IPS-NIHi11 (cell line): Measurements from ENCODE around the gene PDGFB.

Experiments
- DNase-seq: peaks from one replicate; pipeline ENCODE4 v3.0.0; 2012; ENCODE audit warnings: mixed read lengths, low spot score

PDGFB gene

GRCh38 chr22:39244496-39245129 is at the start of gene PDGFB:
Gene PDGFB, minus strand, starts transcription at chr22:39244982. Its CDS starts 1,019 bp downstream, at chr22:39243963.
- peak; percentile 54 for DNase-seq

DNA sequence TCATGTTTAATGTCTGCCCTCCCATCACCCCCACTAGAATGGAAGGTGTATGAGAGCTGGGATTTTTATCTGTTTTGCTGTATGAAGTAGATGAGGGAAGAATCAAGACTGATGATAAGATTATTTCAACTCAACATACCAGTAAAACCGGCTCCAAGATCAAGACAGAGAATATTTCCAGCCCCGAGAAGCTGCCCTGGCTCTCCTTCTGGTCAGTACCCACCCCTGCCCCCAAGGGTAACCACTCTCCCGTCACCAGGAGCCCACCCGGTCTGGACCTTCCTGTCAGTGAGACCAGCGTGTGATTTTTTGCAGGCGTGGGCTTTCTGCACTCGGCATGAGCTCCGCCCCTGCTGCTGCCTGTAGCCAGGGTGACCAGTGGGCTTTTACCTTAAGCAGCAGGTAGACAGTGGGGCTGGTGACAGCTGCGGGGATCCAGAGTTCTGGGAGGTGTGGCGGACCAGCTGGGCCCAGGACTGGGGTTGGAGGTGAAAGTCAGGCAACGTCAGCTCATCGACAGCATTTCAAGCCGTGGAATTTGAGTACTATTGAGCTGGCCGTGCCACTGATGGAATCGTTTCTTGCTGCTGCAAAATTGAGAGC is 49.1 kb upstream of the PDGFB start:
- no peak for DNase-seq

DNA sequence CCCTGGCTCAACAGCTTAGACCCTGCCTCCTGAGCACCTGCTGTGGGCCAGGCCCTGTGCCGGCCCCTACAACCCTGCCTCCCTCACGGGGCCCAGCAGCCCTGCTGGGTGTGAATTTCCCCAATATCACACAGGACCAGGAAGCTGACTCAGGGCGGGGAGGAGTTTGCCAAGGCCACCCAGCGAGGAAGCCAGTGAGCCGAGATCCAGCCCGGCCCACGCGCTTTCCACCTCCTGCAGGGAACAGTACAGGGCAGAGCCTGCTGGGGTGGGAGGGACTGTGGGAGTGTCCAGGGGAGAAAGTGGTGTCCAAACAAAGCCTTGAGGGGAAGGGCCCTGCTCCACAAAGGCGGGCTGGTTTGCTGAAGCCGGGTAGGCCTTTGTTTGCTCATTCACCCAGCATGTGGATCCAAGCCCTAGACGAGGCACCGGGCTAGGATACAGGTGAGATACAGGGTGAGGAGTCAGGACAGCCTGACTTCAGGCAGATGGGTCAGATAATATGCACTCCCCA is 47.8 kb upstream of the PDGFB start:
- DNase-seq: peak; percentile 80

- DNase-seq: peak; percentile 35
These were observed 47.3 kb upstream of the PDGFB start for GRCh38 chr22:39292031-39292462.

- peak; percentile 49 for DNase-seq
These were observed 46.7 kb upstream of the PDGFB start for GRCh38 chr22:39291523-39291922.

DNA sequence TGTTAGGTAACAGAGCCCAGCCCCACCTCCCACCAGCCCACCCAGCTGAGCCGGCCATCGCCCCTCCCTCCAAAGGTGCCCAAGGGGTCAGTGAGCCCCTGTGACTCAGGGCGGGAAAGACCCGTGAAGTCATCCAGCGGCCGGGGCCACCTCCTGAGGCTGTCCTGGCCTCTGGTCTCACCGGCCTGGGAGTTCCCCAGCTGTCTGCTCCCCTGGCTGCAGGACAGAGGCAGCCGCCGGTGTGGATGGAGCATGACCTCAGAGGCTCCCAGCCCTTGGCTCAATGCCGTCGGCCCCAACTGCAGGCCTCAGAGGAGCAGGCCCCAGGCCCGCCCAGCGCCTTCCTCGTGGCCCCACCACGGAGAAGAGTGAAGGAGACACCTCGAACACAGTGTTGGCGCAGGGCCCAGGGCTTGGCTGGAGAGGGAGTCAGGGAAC is 46.0 kb upstream of the PDGFB start:
- DNase-seq: peak; percentile 66

DNA sequence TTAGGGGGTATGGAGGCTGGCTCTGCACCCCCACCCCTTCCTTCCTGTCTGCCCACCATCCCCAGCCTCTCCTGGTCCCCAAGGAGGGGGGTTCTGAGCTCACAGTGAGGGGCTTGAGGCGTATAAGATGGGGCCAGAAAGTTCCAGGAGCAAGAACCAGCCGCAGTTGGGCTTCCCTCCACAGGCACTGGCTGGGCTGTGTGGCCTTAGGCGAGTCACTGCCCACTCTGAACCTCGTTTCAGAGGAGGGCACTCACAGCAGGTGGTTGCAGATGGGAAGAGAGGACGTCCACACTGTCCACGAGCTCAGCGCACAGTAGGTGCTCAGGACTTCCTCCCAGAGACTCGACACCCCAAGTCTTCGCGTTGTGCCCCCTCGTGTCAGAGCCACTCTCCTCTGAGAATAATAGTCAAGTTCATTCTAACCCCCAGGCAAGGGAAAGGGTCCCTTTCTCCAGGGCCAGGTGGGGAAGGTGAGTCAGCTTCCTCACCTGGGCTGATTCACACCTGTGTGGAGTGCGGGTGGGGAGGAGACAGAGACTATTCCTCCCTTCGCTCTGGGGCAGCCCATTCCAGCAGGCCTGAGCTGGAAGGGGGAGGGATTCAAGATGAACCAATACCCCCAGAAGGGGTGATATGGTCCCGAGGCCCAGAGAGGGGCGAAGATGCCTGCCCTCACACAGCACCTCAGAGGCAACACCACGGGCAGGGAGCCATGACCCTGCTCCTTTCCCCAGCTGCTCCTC is 45.4 kb upstream of the PDGFB start:
- DNase-seq: peak; percentile 5

DNA sequence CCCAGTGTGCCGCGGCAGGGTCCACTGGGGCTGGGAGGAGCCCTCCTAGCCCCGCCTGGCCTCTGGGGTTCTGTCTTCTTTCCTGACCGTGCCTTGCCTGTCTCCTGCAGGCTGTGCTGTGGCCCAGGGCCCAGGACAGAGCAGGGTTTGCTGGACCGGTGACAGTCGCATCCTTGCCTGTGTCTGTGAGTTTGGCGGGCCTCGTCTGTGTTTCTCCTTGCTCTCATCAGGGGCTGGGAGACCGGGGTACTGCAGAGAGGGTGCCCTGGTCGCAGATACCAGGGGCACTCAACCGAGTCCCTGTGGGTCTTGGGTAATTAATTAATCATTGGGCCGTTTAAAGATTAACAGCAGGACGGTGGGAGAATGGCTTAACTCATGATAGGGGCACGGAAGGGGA is 44.8 kb upstream of the PDGFB start:
- DNase-seq: peak; percentile 43

DNA sequence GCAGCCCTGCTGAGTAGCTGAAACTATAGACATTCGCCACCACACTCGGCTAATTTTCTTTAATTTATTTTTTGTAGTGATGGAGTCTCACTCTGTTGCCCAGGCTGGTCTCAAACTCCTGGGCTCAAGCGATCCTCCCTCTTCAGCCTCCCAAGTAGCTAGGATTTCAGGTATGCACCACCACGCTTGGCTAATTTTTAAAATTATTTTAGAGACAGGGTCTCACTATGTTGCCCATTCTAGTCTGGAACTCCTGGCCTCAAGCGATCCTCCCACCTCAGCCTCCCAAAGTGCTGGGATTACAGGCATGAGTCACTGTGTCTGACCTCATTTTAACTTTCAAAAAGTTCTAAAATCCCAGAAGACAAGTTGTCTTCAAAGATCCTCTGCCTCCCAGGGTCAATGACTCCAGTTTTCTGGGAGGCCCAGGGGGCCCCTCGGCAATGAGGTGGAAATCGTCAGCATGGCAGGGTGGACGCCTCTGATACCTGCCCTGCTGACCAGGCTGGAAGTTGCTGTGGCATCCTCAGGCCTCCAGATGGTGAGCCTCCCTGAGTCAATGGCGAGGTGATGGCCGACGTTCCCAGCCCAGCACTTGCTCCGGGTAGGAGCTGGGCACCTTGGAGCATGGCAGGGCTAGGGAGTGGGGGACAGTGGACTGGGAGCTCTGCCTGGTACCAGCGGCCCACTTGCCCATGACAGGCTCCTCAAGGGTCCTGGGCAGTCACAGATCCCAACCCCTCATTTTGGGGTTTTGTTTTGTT is 43.5 kb upstream of the PDGFB start:
- DNase-seq: peak; percentile 8

DNA sequence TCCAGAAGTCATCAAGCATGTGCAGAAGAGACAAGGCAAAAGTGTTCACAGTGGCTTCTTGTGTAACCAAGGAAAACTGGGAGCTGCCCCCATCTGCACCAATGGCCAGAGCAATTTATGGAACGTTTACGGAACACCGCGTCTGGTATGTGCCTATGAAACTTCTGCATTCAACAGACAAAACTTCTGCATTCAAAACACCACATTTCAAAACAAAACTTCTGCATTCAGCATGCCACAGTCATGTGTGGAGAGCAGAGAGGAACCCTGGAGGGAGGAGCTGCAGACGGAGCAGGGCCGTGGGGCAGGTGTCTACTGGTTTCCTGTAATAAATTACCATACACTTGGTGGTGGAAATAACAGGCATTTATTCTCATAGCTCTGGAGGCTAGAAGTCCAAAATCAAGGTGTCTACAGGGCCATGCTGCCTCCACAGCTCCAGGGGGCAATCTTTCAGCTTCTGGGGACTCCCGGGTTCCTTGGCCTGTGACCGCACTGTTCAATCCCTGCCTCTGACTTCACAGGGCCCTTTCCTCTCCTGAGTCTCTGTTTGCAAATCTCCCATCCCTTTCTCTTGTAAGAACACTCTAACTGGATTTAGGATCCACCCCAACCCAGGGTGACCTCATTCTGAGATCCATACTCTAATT is 42.4 kb upstream of the PDGFB start:
- peak; percentile 35 for DNase-seq

DNA sequence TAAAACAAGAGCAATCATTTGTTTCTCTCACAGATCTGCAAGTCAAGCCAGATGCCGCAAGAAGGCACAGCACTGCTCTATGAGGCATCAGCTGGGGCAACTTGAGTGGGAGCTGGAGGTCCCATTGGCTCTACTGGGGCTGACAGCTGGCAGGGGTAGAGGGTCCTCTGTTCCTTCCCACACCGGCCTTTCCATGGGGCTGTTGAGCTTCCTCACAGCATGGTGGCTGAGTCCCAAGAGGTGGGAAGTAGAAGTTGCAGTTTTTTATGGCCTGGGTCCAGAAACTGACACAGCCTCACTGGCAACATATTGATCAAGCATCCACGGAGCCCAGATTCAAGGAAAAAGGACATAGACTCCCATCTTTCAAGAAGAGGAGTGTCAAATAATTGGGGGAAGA is 40.2 kb upstream of the PDGFB start:
- peak; percentile 4 for DNase-seq

GRCh38 chr22:39284142-39284980 is 39.6 kb upstream of the PDGFB start:
- DNase-seq: peak; percentile 4

DNA sequence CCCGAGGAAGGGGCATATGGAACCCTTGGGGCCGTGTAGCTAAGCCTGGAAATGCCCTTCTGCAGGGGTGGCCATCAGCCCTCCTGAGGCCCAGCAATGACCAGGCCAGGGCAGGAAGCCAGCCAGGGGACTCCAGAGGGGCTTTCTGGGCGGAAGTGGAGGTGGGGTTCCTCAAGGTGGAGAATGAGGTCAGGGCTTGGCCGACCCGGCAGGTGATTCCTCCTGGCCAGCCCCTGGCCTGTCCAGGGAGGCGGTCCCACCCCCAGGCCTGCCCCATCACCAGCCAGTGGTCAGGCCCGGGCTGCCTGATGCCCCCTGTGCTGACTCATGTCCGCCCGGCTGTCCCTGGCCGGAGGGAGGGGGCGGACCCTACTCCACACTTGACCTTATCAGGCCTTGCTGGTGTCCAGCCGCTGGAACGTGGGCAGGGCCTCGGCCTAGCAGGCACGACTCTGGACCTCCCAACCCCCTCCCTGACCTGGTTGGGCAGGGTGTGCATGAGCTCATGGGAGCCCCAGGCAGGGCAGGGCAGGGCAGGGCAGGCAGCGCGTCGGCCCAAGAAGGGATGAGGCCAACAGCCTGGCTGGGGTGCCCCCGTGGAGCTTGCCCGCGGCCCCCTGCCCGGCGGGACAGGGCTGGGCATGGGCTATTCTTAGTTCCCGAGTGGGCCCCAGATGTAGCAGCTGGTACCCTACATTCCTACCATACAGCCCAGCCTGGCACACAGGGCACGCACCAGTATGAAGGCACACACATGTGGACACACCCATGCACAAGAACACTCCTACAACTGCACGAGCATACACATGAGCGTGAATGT is 38.8 kb upstream of the PDGFB start:
- DNase-seq: peak; percentile 56

DNA sequence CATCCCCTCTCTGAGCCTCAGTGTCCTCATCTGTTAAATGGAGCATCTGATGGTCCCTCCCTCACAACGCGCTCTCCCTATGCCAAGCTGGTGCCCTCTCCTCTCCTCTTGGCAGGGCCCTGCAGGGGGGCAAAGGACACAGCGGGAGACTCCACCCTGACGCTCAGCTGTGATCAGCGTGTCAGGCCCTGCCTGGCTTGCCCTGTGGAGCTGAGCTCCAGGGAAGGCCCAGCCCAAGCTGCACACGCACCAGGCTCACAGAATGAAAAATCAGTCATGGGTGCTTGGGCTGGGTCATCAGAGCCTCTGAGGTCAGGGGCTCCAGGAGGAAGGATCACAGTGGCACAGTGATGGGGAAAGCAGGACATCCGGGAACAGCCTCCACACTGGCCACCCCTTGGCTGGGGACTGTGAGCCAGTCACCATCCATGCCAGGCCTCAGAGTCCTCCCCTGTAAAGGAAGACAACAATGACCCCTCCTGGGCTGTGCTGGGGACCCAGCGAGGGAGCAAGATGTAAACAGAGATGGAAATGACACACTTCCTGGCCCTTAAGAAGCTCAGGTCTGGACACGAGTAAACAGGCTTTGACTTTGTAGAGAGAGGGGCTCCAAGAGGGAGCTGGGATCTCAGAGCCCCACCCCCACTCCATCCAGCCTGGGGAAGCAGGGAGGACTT is 38.0 kb upstream of the PDGFB start:
- DNase-seq: no peak

- peak; percentile 13 for DNase-seq
These were observed 36.3 kb upstream of the PDGFB start for GRCh38 chr22:39281126-39281525.

- DNase-seq: peak; percentile 8
These were observed 35.5 kb upstream of the PDGFB start for GRCh38 chr22:39280250-39280649.

DNA sequence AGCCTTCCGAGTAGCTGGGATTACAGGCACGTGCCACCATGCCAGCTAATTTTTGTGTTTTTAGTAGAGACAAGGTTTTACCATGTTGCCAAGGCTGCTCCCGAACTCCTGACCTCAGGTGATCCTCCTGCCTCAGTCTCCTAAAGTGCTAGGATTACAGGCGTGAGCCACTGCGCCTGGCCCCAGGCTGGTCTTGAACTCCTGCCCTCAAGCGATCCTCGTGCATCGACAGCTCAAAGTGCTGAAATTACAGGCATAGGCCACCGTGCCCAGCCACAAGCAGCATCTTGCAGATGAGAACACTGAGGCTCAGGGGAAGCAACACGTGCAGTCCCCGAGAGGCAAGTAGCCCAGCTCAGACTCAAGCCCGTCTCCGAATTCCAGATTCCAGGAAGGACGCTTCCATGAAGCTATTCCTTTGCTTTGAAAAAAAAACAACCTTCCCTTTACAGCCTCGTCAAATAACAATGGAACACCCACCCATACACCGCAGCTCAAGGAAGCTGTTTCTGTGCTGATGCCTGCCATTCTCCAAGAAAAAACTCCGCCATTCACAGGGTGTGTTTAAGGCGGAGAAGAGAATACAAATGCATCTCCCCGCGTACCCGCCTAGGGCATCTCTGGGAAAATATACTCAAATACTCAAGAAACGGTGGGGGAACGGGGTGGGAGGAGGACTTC is 34.5 kb upstream of the PDGFB start:
- DNase-seq: peak; percentile 26

GRCh38 chr22:39278040-39278439 is 33.3 kb upstream of the PDGFB start:
- DNase-seq: peak; percentile 11
